HG02642 (cell line): ENCODE results near the gene CLMP.
"Not testable (repeated sequence)": the region's sequence is repeated elsewhere in the genome, so short reads cannot be mapped to it uniquely, and the experiment has no call there.

ENCODE experiments used
- ATAC-seq: cut with Tn5 transposase; IDR thresholded peaks from one replicate; pipeline ENCODE4 v1.9.1; 2021; ENCODE audit warnings: mild to moderate bottlenecking; ENCODE audit not compliant: unreplicated experiment, poor library complexity

CLMP gene

DNA sequence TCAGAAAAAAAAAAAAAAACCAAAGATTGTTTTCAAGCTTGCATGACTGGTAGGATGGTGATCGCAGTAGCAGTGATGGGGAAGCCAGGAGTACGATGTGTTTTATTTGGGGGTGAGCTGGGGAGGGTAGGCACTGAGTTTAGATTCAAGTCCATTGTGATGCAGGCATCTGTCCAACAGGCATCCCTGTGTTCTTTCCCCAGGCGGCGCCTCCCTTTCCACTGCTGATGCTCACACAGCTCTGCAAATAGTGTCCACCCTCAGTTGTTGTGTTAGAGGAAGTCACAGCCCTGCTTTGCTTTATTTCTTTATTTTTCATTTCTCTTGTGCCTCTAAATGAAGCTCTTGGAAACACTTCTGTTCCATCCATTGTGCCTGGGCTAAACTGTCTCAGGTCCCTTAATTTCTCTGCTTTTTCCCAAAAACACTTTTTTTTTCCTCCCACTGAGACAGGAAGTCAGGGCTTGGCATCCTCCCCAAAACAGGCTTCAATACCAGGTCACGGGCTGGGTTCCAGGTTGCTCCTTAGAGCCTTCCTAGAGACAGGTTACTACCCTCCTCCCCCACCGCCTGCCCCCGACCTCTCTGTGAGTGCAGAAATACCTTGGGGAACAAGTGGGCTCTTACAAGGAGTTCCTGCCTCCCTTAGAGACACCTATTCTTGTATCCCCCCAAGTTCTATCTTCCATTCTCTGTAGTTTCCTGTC lies 94.5 kb downstream of the CLMP start:
- no peak for ATAC-seq

DNA sequence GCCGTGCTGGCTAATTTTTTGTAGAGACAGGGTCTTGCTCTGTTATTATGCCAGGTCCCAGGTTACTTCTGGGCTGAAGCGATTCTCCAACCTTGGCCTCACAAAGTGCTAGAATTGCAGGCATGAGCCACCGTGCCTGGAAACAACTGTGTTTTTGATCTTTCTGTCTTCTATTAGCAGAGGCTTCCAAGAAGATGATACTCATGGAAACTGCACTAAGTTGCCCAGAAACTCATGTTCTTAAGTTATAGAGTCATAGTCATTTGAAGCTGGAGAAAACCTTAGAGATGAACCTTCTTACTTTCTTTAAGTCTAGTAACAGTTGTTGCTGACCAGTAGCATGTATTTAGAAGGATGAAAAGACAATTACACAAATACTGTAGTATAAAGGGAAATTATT lies 96.1 kb downstream of the CLMP start:
- ATAC-seq, result no peak

DNA sequence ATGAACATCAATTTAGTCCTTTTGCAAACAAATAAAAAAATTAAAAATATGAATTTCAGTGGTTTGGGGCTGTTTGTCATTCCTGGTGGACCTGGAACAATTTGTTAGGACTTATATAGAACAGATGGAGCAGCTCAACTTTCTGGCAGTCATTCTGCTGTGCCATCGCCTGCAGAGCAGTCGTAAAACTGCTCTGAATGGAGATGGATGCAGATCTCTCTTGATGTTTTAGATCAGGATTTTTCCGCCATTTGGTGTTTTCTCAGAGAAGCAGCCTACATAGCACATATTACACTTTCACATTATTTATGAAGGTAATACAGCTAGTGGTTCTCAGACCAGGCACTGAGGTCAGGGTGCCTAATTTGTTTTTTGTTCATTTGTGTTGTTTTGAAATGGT lies 101.3 kb downstream of the CLMP start:
- no peak for ATAC-seq

DNA sequence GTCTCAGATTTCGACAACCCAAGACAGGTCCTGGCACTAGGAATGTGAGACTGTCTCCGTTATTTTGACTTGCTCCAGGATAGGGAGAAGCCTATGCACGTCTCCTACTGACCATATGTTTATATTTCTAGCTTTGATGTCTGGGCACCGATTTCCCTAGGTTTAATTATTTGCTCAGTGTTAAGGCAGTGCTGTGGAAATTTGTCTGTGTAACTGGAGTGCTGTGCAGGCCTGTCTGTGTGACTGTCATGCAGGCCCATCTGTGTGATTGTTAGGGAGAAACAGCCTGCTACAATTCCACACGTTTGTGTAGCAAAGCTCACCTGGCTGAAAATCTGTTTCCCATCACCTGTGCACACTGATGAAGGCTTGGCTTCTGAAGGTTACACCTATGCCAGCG lies 103.5 kb downstream of the CLMP start:
- ATAC-seq, result no peak

DNA sequence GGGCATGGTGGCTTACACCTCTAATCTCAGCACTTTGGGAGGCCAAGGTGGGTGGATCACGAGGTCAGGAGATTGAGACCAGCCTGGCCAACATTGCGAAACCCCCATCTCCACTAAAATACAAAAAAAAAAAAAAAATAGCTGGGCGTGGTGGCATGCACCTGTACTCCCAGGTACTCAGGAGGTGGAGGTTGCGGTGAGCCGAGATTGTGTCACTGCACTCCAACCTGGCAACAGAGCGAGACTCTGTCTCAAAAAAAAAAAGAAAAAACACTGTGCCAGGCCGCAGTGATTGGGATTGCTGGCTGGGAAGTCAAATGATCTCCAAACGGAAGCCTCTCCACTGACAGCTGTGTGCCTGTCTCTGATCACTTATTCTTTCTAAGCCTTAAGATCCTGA lies 104.9 kb downstream of the CLMP start:
- ATAC-seq, result not testable (repeated sequence)

DNA sequence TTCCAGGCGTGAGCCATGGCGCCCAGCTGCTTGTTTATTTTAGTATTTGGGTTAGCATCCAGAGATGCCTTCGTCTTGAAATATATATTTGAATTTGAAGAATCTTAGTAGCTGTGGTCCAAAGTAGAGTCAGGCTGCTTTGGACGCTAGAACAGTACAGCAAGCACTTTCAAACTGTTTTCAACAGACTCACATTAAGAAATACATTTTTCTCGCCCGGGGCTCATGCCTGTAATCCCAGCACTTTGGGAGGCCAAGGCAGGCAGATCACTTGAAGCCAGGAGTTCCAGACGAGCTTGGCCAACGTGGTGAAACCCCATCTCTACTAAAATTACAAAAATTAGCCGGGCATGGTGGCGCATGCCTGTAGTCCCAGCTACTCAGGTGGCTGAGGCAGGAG lies 106.2 kb downstream of the CLMP start:
- ATAC-seq, result not testable (repeated sequence)

DNA sequence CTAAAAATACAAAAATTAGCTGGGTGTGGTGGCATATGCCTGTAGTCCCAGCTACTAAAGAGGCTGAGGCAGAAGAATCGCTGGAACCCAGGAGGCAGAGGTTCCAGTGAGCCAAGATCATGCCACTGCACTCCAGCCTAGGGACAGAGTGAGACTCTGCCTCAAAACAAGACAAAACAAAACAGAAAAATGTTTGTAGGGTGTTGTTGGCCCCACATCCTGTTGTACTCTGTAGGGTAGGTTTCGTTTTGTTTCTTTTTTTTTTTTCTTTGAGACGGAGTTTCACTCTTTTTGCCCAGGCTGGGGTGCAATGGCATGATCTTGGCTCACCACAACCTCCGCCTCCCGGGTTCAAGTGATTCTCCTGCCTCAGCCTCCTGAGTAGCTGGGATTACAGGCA lies 107.4 kb downstream of the CLMP start:
- peak; percentile 66 for ATAC-seq

DNA sequence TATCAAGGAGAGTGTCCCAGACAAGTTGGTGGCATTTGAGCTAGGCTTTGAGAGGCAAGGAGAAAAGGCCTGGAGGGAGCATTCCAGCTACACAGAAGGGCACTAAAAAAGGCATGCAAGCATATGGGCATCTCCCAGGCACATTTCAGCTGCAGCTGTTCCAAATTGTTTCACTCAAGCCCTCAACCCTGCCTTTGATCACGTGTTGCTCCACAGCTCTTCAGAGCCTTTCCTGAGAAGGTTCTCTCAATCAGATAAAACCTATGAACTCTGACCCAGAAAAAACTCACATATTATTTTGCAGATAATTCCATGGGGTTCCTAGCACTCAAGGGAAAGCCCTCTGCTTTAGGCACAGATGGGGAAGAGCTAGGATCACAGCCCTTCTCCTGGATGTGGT lies 108.7 kb downstream of the CLMP start:
- no peak for ATAC-seq

DNA sequence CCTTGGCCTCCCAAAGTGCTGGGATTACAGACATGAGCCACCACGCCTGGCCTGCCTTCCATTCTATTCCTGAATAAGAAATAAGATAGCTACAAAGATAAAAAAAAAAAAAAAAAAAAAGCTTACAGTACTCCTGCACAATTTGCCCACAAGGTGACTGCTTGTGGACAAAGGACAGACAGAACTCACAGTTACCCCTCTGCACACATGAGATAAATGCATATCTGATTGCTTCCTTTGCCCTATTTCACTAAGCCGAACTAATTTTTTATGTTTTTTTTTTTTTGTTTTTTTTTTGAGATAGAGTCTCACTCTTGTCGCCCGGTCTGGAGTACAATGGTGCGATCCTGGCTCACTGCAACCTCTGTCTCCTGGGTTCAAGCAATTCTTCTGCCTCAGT lies 109.6 kb downstream of the CLMP start:
- ATAC-seq, result no peak

DNA sequence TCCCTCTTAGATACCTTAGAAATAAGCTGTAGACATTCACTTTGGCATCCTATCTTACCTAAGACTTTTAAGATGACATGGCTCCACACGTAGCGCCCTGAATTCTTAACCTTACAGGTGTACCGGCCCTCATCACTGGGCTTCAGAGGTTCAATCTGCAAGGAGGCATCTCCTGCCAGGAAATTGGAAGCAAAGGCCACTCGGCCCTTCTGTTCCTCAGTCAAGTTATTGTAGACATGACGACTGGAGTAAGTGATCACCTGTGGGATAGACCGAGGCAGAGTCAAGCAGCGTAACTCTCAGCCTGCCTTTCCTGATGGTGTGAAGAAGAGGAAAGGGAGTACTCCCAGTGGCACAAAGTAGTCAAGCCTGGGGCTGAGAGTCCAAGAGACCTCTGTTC lies 110.6 kb downstream of the CLMP start:
- no peak for ATAC-seq

DNA sequence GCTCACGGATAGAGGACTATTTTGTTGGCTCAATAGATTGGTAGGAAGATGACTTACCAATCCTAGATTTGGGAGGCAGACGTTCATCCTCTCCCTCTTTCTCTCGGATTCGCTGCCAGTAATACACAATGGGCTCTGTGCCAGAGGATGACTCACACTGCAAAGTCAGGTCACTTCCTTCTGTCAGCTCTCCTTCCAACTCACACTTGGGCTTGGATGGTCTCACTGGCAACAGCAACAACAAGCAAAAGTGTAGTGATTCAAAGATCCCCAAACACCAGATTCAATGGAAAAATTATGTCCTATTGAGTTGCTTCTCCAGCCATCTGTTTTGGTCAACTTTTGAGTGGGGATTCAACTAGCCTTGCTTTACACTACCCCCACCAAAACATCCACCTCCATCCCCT lies 111.4 kb downstream of the CLMP start:
- ATAC-seq, result no peak

DNA sequence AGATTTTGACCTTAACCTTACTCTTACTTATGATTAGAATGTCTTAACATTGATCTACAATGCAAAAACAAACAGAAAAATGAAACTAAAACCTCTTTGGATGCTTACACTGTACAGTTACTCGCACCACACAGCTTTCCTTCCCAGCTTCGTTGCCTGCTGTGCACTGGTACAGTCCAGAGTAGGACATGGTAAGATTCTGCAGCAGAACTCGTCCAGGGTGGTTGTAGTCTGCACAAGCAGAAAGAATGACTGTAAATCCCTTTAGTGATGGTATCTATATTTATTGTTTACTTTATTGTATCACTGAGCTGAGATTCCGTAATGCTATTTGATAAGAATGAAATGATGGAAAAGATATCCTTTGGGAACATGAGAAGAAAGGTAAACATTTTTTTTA lies 112.1 kb downstream of the CLMP start:
- ATAC-seq, result no peak

DNA sequence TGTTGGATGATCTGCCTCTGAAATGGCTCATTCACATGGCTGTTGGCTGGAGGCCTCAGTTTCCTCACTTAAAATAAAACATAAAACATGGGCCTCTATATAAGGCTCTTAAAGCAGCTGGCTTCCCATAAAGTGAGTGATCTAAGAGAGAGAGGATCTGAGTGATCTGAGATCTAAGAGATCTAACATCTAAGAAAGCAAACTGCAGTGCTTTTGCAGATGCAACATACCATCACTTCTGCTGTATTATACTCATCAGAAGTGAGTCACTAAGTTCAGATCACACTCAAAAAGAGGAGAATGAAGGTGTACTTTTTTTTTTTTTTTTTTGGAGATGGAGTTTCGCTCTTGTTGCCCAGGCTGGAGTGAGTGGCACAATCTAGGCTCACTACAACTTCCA lies 115.0 kb downstream of the CLMP start:
- ATAC-seq, result no peak

DNA sequence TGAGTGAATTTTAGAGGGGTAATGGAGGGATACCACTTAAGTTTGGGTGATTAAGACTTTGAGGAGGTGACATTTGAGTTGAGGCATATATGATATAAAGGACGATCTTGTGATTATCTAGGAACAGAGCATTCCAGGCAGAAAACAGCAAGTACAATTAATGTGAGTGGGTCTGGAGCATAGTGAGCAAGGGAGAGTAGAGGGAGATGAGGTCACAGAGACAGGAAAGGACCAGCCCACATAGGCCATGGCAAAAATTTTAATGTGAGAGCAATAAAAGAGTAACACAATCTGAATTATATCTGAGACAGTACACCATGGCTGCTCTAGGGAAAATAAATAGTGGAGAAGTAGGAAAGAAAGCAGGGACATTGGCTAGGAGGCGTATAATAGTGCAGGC lies 118.6 kb downstream of the CLMP start:
- no peak for ATAC-seq

DNA sequence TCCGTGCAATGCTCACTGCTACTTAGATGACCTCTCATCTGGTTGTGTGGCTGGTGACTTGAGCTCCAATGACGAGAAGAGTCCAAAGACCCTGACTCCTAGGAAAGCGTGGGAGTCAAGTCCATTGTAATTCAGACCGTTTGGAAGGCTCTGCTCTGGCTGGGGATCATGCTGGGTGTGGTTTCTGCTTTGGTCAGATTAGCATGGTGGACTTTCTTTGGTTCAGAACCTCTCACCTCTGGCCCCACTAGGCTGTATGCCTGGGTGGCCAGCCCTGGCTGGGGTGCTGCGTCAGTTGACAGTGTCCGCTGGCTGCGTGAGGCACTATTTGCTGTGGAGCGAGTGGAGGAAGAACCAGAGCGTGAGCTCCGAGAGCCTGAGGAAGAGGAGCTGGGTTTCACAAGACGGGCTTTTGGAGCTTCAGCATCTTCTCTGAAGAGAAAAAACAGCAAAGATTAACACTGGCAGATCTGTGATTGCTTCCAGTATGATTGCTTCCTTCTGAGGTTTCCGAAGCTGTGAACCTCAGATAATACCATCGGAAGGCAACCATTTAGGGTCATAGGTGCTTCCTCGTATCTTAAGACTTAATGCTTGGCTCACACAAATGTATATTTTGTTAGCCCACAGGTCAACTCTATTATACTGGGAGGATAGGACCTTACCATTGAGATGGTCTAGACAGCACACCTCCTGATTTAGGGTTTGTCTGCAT lies 121.5 kb downstream of the CLMP start:
- no peak for ATAC-seq

DNA sequence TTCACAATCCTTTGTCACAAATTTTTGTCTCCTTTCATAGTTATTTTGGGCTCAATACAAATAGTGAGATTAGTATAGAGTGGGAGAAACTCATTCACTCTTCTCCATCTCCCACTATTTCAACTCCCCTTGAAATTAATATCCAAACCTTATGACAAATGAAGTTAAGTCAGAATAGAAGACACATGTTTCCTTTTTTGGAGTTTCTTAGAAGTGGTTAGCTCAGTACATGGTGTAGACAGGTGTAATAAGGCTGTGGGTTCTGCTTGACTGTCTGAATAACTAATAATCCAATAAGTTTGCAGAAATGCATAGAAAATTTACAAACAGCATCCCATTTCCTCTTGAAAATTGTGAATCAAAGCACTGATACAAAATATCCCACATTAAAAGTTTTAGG lies 122.3 kb downstream of the CLMP start:
- ATAC-seq, result no peak

DNA sequence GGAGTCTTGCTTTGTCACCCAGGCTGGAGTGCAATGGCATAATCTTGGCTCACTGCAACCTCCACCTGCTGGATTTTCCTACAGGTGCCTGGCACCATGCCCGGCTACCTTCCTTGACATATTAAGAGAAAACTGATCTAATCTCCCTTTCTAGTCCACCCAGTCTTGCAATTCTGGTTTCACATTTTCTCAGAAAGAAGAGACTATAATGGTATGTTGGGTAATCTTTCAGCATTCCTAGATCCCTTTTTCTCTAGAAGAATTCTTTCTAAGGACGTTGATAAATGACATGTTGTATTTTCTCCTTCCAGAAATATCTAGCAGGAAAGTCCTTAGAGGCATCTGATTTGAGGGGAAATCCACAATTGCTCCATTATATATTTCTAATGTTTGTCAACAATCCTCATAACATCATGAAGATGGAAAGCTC lies 122.7 kb downstream of the CLMP start:
- no peak for ATAC-seq

DNA sequence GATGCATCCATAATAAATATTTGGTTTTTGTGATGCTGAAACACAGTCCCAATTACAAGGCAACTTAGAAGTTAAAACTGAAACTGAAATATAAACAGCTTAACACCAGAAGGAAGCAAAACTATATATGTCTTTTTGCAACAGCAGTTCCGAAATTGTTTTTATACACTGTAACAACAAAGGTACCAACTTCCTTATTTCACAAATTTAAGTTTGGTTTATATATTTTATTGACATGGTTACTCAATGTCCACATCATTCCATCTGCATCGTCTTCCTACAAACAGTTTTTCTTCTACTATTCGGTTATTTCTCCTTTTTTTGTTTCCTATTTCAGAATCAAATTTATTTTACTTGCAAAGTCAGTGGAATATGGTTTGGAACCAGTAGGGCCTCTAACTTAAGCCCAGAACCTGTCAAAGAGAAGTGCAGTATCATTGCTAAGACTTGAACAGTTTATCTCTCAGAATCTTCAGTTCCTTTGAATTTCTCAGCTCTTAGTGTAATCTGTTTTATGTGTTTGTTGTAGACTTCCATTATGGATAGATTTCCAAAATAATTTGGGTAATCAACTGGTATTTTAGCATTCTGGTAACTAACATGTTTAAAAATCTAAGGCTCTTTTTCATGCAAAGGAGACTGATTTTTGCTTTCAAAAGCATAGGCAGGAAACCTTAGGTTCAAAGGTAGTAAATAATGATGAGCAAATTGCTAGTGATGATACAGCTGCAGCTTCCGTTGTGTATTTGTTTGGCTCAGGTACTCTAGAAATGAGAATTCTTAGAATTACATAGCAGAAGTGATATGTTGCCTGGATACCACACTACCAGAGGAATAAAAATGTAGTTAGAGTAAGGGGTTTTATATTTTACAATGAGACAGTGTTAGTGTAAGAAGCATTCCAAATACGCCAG lies 124.9 kb downstream of the CLMP start:
- peak; percentile 54 for ATAC-seq

DNA sequence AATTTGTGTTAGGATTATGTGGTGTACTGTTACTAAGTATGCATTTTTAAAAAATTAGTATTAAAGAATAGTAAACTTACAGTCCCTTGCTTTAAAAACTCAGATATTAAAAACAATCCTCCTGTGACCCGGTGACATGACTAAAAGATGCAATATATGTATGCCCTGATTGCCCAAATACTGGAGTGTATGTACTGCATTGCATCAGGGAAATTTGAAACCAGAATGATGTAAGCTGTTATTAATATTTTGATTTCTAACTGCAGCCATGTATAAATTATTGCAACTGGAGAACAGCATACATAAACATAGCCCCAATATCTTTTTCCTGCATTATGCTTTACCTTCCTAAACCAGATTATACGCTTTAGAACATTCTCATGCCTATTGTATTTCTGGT lies 129.4 kb downstream of the CLMP start:
- ATAC-seq, result no peak

DNA sequence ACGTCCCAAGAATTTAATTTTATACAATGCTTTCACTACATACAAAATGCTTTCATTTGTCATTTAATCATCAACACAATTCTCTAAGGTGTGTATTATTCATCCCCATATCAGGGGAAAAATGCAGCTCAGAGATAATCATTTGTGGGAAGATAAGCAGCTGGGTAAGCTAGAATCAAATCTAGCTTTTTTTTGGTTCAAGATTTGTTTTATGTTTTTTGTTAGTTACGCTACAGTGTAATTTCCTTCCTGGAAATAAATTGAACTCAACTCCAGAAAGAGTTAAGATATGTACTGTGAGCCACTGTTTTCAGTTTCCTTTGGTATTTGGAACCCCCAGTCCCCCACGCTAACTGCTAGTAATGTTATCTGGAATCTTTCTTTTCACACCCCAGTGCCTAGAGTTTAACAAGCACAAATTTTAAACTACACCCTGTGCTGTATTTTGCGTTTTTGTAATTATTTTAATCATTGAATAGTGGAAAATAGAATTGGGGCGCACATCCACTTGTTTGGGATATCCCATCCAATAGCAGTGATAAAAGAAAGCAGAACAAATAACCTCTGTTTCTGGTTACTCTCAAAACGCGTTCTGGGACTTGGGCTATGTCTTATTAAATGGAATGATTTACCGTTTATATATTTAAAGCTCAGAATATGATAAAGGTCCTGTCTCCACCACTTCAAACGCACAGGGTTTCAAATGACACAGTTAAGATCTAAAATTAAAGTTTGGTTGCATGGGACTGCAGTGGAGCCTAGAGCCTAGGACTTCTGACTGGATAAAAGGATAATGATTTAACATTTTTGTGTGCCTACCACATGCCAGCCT lies 131.0 kb downstream of the CLMP start:
- ATAC-seq, result no peak
